IMR-90 (cell line): ENCODE results near the gene GRK5.

ENCODE experiments used
- BHLHE40 ChIP-seq: fragments of 150-350 bp; IDR thresholded peaks from 2 replicates; pipeline ENCODE4 v1.6.1; 2016; ENCODE audit warnings: mild to moderate bottlenecking, low read depth, low read length
- CEBPB ChIP-seq: IDR thresholded peaks from 2 replicates; pipeline ENCODE4 v1.6.1; 2012; ENCODE audit warnings: low read depth, low read length, improper control_type of control experiment
- CTCF ChIP-seq: conservative IDR thresholded peaks from 2 replicates; pipeline ENCODE4 v1.5.1; 2012; ENCODE audit warnings: mild to moderate bottlenecking, low read depth, low read length, improper control_type of control experiment
- ELK1 ChIP-seq: fragments of 150-350 bp; IDR thresholded peaks from 2 replicates; pipeline ENCODE4 v1.6.1; 2016; ENCODE audit warnings: low read depth, mild to moderate bottlenecking, low read length, moderate library complexity, borderline replicate concordance
- FOS ChIP-seq: fragments of 150-350 bp; IDR thresholded peaks from 2 replicates; pipeline ENCODE4 v1.6.1; 2016; ENCODE audit warnings: low read depth, low read length
- NFE2L2 ChIP-seq: fragments of 150-350 bp; IDR thresholded peaks from 2 replicates; pipeline ENCODE4 v1.6.1; 2016; ENCODE audit warnings: low read depth, mild to moderate bottlenecking, low read length
- POLR2A ChIP-seq: IDR thresholded peaks from 2 replicates; pipeline ENCODE4 v1.6.1; 2012; ENCODE audit warnings: mild to moderate bottlenecking, low read depth, low read length
- RAD21 ChIP-seq: IDR thresholded peaks from 2 replicates; pipeline ENCODE4 v1.6.1; 2012; ENCODE audit warnings: low read length, improper control_type of control experiment
- RCOR1 ChIP-seq: IDR thresholded peaks from 2 replicates; pipeline ENCODE4 v1.6.1; 2012; ENCODE audit warnings: mild to moderate bottlenecking, low read length, improper control_type of control experiment; ENCODE audit not compliant: insufficient replicate concordance
- SMC3 ChIP-seq: fragments of 150-350 bp; IDR thresholded peaks from 2 replicates; pipeline ENCODE4 v1.6.1; 2016; ENCODE audit warnings: low read depth, mild to moderate bottlenecking, antibody characterized with exemption, low read length, moderate library complexity

DNA sequence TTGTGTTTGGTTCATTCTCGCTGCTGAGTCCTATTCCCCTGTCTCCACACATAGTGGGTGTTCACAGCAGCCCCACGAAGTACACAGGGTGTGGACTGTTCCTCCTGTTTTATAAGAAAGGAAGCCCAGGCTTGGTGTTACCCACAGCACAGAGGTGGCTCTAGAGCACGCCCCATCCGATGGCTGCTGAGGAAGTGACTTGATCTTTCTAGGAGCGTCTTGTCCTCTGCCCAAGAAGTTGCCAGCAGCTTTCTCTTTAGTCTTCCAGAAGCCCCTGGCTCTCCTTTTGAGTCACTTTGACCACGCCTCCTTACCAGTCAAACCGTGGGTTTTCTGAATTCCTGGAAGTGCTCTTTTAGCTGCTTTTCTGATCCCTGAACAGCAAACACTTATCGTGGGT, 94.0 kb downstream of the GRK5 start:
- TF ChIP-seq CTCF, result no peak
- TF ChIP-seq POLR2A, result no peak
- no peak for TF ChIP-seq NFE2L2
- no peak for TF ChIP-seq RCOR1
- TF ChIP-seq BHLHE40, result no peak
- TF ChIP-seq RAD21, result no peak
- no peak for TF ChIP-seq CEBPB
- no peak for TF ChIP-seq SMC3
- no peak for TF ChIP-seq ELK1
- no peak for TF ChIP-seq FOS
